Measurements from ENCODE around the gene DNM3.

DNM3 gene

DNA sequence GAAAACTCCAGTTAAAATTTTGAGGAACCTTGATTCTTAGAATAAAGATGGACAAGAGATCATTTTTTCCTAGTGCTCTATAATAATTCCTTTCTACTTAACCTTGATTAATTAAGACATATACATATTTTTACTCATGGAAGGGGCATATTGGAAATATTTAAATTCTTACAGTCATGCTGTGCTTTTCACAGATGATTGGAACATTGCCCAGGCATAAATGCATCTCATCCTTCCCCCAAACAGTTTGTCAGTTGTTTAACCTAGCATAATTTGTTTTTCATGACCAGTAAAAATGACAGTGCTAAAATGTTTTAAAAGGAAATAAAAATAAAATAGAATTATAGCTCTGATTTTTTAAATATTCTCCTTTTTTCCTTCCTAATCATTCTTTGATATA is 140.0 kb downstream of the DNM3 start:
- TF ChIP-seq, protein P1, sequence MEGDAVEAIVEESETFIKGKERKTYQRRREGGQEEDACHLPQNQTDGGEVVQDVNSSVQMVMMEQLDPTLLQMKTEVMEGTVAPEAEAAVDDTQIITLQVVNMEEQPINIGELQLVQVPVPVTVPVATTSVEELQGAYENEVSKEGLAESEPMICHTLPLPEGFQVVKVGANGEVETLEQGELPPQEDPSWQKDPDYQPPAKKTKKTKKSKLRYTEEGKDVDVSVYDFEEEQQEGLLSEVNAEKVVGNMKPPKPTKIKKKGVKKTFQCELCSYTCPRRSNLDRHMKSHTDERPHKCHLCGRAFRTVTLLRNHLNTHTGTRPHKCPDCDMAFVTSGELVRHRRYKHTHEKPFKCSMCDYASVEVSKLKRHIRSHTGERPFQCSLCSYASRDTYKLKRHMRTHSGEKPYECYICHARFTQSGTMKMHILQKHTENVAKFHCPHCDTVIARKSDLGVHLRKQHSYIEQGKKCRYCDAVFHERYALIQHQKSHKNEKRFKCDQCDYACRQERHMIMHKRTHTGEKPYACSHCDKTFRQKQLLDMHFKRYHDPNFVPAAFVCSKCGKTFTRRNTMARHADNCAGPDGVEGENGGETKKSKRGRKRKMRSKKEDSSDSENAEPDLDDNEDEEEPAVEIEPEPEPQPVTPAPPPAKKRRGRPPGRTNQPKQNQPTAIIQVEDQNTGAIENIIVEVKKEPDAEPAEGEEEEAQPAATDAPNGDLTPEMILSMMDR (IDR thresholded peaks at IDR 0.05; ENCODE audit: extremely low read depth, insufficient read depth, missing control alignments), result no peak
- no peak for DNase-seq (ENCODE audit: low spot score)
- in situ Hi-C loops (cut with MboI; ENCODE audit: low pct_unique_long_range_greater_than_20kb, low sequenced_read_pairs, unreplicated experiment), result loop anchor here (10.0 to 25.0 kb wide), 2 partner anchors 187 to 344 kb away; no protein-coding TSS in a partner anchor

GRCh38 chr1:171983584-171983983 is 142.3 kb downstream of the DNM3 start:
- no peak for DNase-seq (ENCODE audit: low spot score)
- in situ Hi-C loops (cut with MboI; ENCODE audit: low pct_unique_long_range_greater_than_20kb, low sequenced_read_pairs, unreplicated experiment), result loop anchor here (10.0 to 25.0 kb wide), 2 partner anchors 189 to 346 kb away; no protein-coding TSS in a partner anchor
- TF ChIP-seq, protein P1 (IDR thresholded peaks at IDR 0.05; ENCODE audit: extremely low read depth, insufficient read depth, missing control alignments), result no peak

GRCh38 chr1:171984262-171984661 is 143.0 kb downstream of the DNM3 start:
- DNase-seq (ENCODE audit: low spot score), result no peak
- in situ Hi-C loops (cut with MboI; ENCODE audit: low pct_unique_long_range_greater_than_20kb, low sequenced_read_pairs, unreplicated experiment), result loop anchor here (10.0 to 25.0 kb wide), 2 partner anchors 189 to 347 kb away; no protein-coding TSS in a partner anchor
- TF ChIP-seq, protein P1 (IDR thresholded peaks at IDR 0.05; ENCODE audit: extremely low read depth, insufficient read depth, missing control alignments), result no peak

GRCh38 chr1:171984850-171985485 is 143.7 kb downstream of the DNM3 start:
- TF ChIP-seq, protein P1 (IDR thresholded peaks at IDR 0.05; ENCODE audit: extremely low read depth, insufficient read depth, missing control alignments), result peak; percentile 72
- peak; percentile 26 for DNase-seq (ENCODE audit: low spot score)
- in situ Hi-C loops (cut with MboI; ENCODE audit: low pct_unique_long_range_greater_than_20kb, low sequenced_read_pairs, unreplicated experiment), result loop anchor here (10.0 to 25.0 kb wide), 2 partner anchors 190 to 348 kb away; no protein-coding TSS in a partner anchor

GRCh38 chr1:171985639-171986038 is 144.3 kb downstream of the DNM3 start:
- no peak for DNase-seq (ENCODE audit: low spot score)
- in situ Hi-C loops (cut with MboI; ENCODE audit: low pct_unique_long_range_greater_than_20kb, low sequenced_read_pairs, unreplicated experiment), result loop anchor here (10.0 to 25.0 kb wide), 2 partner anchors 191 to 348 kb away; no protein-coding TSS in a partner anchor
- TF ChIP-seq, protein P1 (IDR thresholded peaks at IDR 0.05; ENCODE audit: extremely low read depth, insufficient read depth, missing control alignments), result no peak

GRCh38 chr1:171988243-171988885 is 147.1 kb downstream of the DNM3 start:
- TF ChIP-seq, protein P1 (IDR thresholded peaks at IDR 0.05; ENCODE audit: extremely low read depth, insufficient read depth, missing control alignments), result no peak
- in situ Hi-C loops (cut with MboI; ENCODE audit: low pct_unique_long_range_greater_than_20kb, low sequenced_read_pairs, unreplicated experiment), result loop anchor here (10.0 to 25.0 kb wide), 2 partner anchors 194 to 351 kb away; no protein-coding TSS in a partner anchor
- DNase-seq (ENCODE audit: low spot score), result no peak

Measured in GM13977 (cell line).